GM19193 (cell line): ENCODE data around the gene OXSR1.

ENCODE experiments used
- POLR2A ChIP-seq: IDR thresholded peaks from 4 replicates; pipeline ENCODE4 v1.6.1; 2011; ENCODE audit not compliant: insufficient read depth, insufficient read length; ENCODE audit errors: extremely low read depth

The OXSR1 gene

GRCh38 chr3:38167591-38167990 lies 2.3 kb downstream of the OXSR1 start:
- TF ChIP-seq POLR2A: no peak

GRCh38 chr3:38168151-38169026 lies 3.1 kb downstream of the OXSR1 start:
- no peak for TF ChIP-seq POLR2A

- no peak for TF ChIP-seq POLR2A
Measured at GRCh38 chr3:38169027-38169317, 3.6 kb downstream of the OXSR1 start.

- TF ChIP-seq POLR2A: no peak
Measured at GRCh38 chr3:38170722-38171121, 5.4 kb downstream of the OXSR1 start.

GRCh38 chr3:38171622-38172021 lies 6.3 kb downstream of the OXSR1 start:
- TF ChIP-seq POLR2A: no peak

- TF ChIP-seq POLR2A: no peak
Measured at GRCh38 chr3:38173834-38174418, 8.6 kb downstream of the OXSR1 start.

GRCh38 chr3:38177181-38177580 lies 11.8 kb downstream of the OXSR1 start:
- no peak for TF ChIP-seq POLR2A

- TF ChIP-seq POLR2A: no peak
Measured at GRCh38 chr3:38186781-38187180, 21.4 kb downstream of the OXSR1 start.

- no peak for TF ChIP-seq POLR2A
Measured at GRCh38 chr3:38190481-38190881, 25.1 kb downstream of the OXSR1 start.

GRCh38 chr3:38203690-38204089 lies 38.4 kb downstream of the OXSR1 start:
- TF ChIP-seq POLR2A: no peak

- no peak for TF ChIP-seq POLR2A
Measured at GRCh38 chr3:38204599-38205471, 39.5 kb downstream of the OXSR1 start.

- TF ChIP-seq POLR2A: no peak
Measured at GRCh38 chr3:38205472-38205805, 40.1 kb downstream of the OXSR1 start.

GRCh38 chr3:38207254-38208003 lies 42.1 kb downstream of the OXSR1 start:
- no peak for TF ChIP-seq POLR2A

- no peak for TF ChIP-seq POLR2A
Measured at GRCh38 chr3:38210141-38210757, 44.9 kb downstream of the OXSR1 start.

- TF ChIP-seq POLR2A: no peak
Measured at GRCh38 chr3:38212141-38212540, 46.8 kb downstream of the OXSR1 start.

- TF ChIP-seq POLR2A: no peak
Measured at GRCh38 chr3:38214560-38214959, 49.2 kb downstream of the OXSR1 start.
